GM12892 (cell line): ENCODE measurements around the gene RECK.

ENCODE experiments used
- POLR2A ChIP-seq: IDR thresholded peaks from 2 replicates; pipeline ENCODE4 v1.6.1; 2011; ENCODE audit warnings: low read depth, low read length, control low read depth
- POLR2AphosphoS5 ChIP-seq: IDR thresholded peaks from 2 replicates; pipeline ENCODE4 v1.6.1; 2011; ENCODE audit warnings: low read depth, low read length, control low read depth
- TAF1 ChIP-seq: IDR thresholded peaks from 2 replicates; pipeline ENCODE4 v1.6.1; 2011; ENCODE audit warnings: low read depth, mild to moderate bottlenecking, control low read depth, low read length, borderline replicate concordance

GRCh38 chr9:36109071-36109470 lies 72.4 kb downstream of the RECK start:
- TF ChIP-seq POLR2A (no peak), TAF1 (no peak), POLR2AphosphoS5 (no peak)
